ENCODE data around the gene SMAD3.

The SMAD3 gene

GRCh38 chr15:67097930-67098740 lies 32.7 kb downstream of the SMAD3 start:
- peak; percentile 58 for DNase-seq

GRCh38 chr15:67098768-67099282 lies 33.4 kb downstream of the SMAD3 start:
- no peak for DNase-seq

- DNase-seq: no peak
Observed at GRCh38 chr15:67100124-67100791, 34.9 kb downstream of the SMAD3 start.

GRCh38 chr15:67100801-67101581 lies 35.6 kb downstream of the SMAD3 start:
- DNase-seq: peak; percentile 51

- DNase-seq: peak; percentile 75
Observed at GRCh38 chr15:67101911-67102598, 36.7 kb downstream of the SMAD3 start.

- DNase-seq: no peak
Observed at GRCh38 chr15:67102599-67102929, 37.2 kb downstream of the SMAD3 start.

- DNase-seq: no peak
Observed at GRCh38 chr15:67103021-67103420, 37.6 kb downstream of the SMAD3 start.

- DNase-seq: no peak
Observed at GRCh38 chr15:67103432-67103831, 38.0 kb downstream of the SMAD3 start.

GRCh38 chr15:67103869-67104268 lies 38.5 kb downstream of the SMAD3 start:
- DNase-seq: peak; percentile 50

- no peak for DNase-seq
Observed at GRCh38 chr15:67104510-67104909, 39.1 kb downstream of the SMAD3 start.

GRCh38 chr15:67105065-67105951 lies 39.9 kb downstream of the SMAD3 start:
- no peak for DNase-seq

- DNase-seq: no peak
Observed at GRCh38 chr15:67105991-67106763, 40.8 kb downstream of the SMAD3 start.

- DNase-seq: no peak
Observed at GRCh38 chr15:67106764-67107013, 41.3 kb downstream of the SMAD3 start.

- no peak for DNase-seq
Observed at GRCh38 chr15:67107014-67107812, 41.8 kb downstream of the SMAD3 start.

- DNase-seq: no peak
Observed at GRCh38 chr15:67108122-67108961, 42.9 kb downstream of the SMAD3 start.

- DNase-seq: no peak
Observed at GRCh38 chr15:67109141-67110034, 44.0 kb downstream of the SMAD3 start.

- no peak for DNase-seq
Observed at GRCh38 chr15:67110361-67110781, 45.0 kb downstream of the SMAD3 start.
